Measurements from ENCODE around the gene AGBL1.

AGBL1 gene

GRCh38 chr15:86329311-86330013, 249.8 kb downstream of the AGBL1 start:
- DNase-seq: no peak

GRCh38 chr15:86333819-86334218, 254.1 kb downstream of the AGBL1 start:
- no peak for DNase-seq

DNA sequence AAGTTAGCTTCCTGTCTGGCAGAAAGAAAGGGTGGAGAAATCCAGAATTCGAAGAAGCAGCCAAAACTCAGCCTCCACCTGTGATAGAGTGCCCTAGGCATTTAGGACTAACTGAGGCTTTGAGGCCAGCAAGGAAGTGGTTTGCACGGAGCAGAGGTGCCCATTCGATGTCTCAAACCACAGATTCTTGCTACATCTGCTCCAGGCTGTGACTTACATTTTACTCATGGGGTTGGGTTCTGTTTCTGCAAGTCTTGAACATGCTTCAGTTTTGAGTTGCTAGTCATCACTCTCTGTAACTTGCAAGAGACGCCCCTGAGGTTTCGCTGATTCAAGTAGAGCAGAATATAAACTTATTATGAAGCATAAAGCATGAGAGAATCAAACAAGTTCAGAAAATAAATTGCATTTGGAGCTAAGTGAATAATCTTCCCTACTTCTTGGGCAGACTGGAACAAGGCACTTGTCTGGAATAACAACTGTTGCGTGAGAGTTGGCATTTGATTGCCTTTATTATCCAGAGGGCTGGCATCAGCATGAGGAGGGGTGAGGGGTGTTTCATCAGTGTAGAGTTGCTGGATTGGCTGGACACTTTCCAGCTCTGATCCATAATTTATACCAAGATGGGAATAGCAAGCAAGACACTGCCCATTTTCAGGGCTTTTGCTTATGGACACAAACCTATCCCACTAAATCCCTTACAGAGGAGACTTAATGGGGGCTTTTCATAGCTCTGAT, 256.5 kb downstream of the AGBL1 start:
- no peak for DNase-seq

DNA sequence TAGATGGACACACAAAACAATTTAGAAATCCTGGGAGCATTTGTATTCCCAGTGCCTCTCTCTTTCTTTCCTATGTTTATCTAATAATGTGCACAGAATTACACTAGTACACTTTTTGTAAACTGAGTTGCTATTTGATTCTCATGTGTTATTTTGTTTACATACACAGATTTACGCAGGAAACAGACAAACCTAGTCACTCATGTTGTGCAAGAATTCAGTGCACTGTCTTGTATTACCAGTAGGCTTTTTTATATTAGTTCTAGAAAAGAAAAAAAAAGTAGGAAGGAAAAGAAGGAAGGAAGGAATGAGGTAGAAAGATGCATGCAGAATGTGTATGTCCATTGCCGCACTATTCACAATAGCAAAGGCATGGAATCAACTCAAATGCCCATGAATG, 257.4 kb downstream of the AGBL1 start:
- no peak for DNase-seq

- no peak for DNase-seq
These were observed 267.6 kb downstream of the AGBL1 start for GRCh38 chr15:86347245-86347644.

DNA sequence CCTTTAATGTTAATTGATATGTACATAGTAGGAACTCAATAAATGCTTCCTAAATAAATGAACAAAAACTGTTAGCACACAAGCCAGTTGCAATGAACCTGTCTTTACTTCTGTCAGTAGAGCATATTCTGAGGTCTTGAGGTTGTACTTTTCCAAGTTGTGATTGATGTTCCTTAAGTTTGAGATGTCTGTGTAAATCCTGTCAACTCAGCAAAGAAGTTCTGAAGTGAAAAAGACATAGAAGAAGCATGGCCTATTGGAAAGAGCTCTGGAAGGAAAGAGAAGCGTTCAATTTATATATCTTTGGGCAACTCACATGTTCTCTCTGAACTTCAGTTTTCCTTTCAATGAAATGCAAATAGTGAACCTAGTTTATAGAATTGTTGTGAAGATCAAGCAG, 269.9 kb downstream of the AGBL1 start:
- DNase-seq: no peak

- DNase-seq: no peak
These were observed 273.5 kb downstream of the AGBL1 start for GRCh38 chr15:86353213-86353612.

DNA sequence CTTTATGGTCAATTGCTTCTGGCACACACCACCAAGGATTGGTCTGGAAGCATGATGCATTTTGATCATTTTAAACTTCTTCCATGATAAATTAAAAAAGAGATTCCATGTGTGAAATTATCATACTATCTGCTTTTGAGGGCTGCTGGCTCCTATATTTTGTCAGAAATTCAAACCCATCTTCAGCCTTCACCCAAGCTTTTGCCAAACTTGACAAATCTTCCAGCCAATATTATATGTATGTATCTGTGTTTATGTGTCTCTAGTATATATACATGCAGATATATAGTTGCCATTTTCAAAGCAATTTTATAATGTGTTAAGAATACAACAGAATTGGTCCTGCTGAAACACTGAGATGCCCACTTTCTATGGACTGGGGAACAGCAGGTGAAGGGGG, 275.7 kb downstream of the AGBL1 start:
- DNase-seq: no peak

- DNase-seq: no peak
These were observed 276.1 kb downstream of the AGBL1 start for GRCh38 chr15:86355801-86356200.

GRCh38 chr15:86362555-86362954, 282.9 kb downstream of the AGBL1 start:
- peak; percentile 96 for DNase-seq

- no peak for DNase-seq
These were observed 293.5 kb downstream of the AGBL1 start for GRCh38 chr15:86373147-86373546.

DNA sequence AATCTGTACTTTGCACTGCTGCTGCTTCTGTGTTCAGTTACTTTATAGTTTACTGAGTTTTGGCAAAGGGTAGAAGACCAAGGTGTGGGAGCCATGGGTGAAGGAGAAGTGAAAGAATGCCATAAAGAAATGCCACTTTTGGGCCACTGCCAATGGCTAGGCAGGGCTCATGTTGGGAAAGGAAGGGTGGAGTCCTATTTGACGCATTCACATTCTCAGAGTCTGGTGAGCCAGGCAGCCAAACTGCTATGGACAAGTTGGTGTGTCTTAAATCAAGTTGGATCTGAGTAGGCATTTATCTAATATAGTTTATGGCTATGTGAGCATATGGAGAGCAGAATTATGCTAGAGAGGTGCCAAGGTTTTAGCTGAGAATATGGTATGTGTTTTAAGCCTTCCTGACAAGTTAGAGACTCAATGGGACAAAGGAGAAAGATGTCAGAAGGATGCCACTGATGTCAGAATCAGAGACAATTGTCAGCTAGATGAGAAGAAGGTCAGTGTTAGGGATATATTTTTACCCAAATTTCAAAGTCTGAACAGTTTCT, 296.1 kb downstream of the AGBL1 start:
- DNase-seq: no peak

- DNase-seq: no peak
These were observed 298.2 kb downstream of the AGBL1 start for GRCh38 chr15:86377914-86378313.

DNA sequence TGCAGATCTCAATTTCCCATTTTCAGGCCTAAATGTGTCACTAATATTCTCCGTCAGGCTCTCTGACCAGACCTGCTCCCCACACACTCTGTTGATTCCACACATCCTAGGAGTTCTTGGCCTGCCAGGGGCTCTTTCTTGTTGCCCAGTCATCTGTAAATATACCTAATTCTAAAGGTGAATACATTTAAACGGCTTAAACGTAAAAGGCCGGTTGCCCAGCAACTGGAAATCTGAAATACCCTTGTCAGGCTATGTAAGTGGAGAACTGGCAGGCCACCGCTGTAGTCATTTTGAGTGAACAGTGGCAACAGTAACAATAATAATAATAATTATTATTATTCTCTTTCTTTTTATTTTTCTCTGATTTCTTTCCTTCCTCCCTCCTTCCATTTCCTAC, 302.7 kb downstream of the AGBL1 start:
- no peak for DNase-seq

DNA sequence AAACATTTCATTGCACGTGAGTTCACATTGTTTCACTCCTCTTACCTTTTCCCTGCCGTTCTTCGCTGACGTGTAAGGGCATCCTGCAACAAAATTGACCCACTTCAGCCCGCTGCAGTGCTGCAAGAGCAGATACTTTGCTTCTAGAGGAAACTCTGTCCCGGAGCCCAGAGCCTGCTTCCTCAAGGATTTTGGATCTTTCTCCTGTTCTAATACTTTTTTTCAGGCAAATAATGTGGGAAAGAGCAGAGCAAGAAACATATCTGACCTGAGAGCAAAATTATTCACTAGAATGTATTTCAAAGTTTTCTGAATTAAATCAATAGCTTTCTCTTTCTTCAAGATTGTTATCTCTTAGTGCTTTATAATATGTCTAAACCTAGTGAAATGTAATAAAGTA, 303.9 kb downstream of the AGBL1 start:
- DNase-seq: no peak

DNA sequence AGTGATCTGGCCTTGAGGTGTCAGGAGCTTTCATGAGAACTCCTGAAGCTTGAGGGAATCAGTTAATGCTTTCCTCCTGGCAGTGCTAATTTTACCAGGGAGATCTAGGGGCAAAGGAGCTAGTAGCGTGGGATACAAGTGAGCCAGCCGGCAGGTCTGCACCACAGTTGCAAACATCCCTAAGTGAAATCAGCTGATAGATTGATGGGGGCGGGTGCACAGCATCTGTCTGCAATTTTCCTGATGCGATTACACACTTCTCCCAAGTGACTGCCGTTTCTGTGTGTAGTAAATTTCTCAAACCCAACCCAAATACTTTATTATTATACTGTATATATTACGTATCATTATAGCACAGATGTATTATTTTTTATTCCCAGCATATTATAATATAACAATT, 304.5 kb downstream of the AGBL1 start:
- no peak for DNase-seq

GRCh38 chr15:86392296-86392695, 312.6 kb downstream of the AGBL1 start:
- no peak for DNase-seq

DNA sequence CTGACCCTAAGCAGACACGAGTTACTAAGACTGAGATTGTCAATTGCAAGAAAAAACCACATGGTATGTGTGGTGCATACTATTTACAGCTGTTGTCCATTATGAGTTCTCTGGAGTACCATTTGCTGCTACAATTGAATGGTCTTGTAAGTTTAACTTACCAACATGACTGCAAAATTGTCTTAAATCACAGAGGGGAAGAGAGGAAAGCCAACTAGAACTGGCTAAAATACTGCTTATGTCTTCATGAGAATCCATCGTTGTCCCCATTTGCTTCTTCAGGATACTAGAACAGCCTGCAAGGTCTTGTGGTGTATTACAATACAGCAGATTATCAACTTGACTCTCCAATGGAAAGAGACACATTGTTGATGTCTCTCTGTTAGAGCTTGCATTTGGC, 313.2 kb downstream of the AGBL1 start:
- DNase-seq: no peak

GRCh38 chr15:86394866-86395265, 315.2 kb downstream of the AGBL1 start:
- no peak for DNase-seq

GRCh38 chr15:86399041-86399954, 319.6 kb downstream of the AGBL1 start:
- no peak for DNase-seq

DNA sequence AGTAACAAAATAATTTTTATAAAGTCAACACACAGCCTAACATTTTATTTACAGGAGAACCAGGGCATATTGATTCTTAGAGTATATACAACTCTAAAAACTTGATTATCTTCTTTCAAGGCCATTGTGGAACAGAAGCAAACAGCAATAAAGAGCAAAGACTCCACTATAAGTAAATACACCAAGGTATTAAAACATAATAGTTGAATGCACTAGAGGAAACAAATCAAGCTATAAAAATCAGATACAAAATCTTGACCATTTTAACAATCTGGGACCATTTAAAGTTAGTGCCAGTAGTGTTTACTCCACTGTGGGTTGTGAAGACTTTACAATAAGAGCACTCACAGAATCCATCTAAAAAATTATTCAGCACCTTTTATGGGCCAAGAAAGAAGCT, 323.6 kb downstream of the AGBL1 start:
- DNase-seq: no peak

GRCh38 chr15:86403914-86404583, 324.4 kb downstream of the AGBL1 start:
- DNase-seq: no peak

DNA sequence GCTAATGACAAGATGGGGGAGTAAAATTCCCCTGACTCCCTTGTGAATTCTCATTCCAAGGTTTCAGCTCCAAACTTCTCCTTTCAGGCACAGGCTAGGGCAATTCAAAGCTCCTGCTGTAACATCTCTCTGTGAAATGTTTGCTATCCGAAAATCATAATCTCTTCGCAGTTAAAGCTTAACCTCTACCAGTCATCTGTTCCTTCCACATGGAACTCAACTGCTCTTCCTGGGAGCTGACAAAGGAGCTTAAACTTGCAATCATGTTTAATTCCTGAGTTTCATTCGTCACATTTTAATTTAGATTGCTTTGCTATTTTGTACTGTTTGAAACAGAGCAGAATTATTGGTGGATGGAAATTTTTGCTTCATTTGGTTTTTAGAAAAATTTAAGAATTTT, 328.6 kb downstream of the AGBL1 start:
- DNase-seq: no peak

Measured in islet precursor cell (in vitro differentiated cells).